GM21360 (cell line): ENCODE data around the gene KRTAP19-2.
"Not testable (repeated sequence)": the region's sequence is repeated elsewhere in the genome, so short reads cannot be mapped to it uniquely, and the experiment has no call there.

Source experiments
- ATAC-seq: cut with Tn5 transposase; IDR thresholded peaks from one replicate; pipeline ENCODE4 v1.9.1; 2021; ENCODE audit warnings: mild to moderate bottlenecking, moderate library complexity; ENCODE audit not compliant: unreplicated experiment

KRTAP19-2 gene

GRCh38 chr21:30487336-30487735 lies at the start of gene KRTAP19-2:
Gene KRTAP19-2, minus strand, starts transcription at chr21:30487436. Its CDS starts 88 bp downstream, at chr21:30487348.
- ATAC-seq, result no peak

GRCh38 chr21:30518876-30519275 lies 31.6 kb upstream of the KRTAP19-2 start:
- ATAC-seq, result no peak

- no peak for ATAC-seq
Measured at GRCh38 chr21:30515681-30516080, 28.4 kb upstream of the KRTAP19-2 start.

- not testable (repeated sequence) for ATAC-seq
Measured at GRCh38 chr21:30505621-30506205, 18.5 kb upstream of the KRTAP19-2 start.

- no peak for ATAC-seq
Measured at GRCh38 chr21:30502041-30502440, 14.8 kb upstream of the KRTAP19-2 start, which contains the start of gene KRTAP19-5. Gene KRTAP19-5, minus strand, starts transcription at chr21:30502141. Its CDS starts 51 bp downstream, at chr21:30502090.

GRCh38 chr21:30497065-30497464 lies 9.8 kb upstream of the KRTAP19-2 start, which contains the start of gene KRTAP19-4:
Gene KRTAP19-4, minus strand, starts transcription at chr21:30497165. Its CDS starts 55 bp downstream, at chr21:30497110.
- ATAC-seq, result no peak

GRCh38 chr21:30491963-30492428 lies 4.8 kb upstream of the KRTAP19-2 start, which contains the start of gene KRTAP19-3:
Gene KRTAP19-3, minus strand, starts transcription at chr21:30492013. Its CDS starts 56 bp downstream, at chr21:30491957.
- no peak for ATAC-seq

GRCh38 chr21:30486180-30486579 lies 1.1 kb downstream of the KRTAP19-2 start:
- ATAC-seq, result no peak

- ATAC-seq, result no peak
Measured at GRCh38 chr21:30482130-30482529, 5.1 kb downstream of the KRTAP19-2 start.

GRCh38 chr21:30480145-30480544 lies 7.1 kb downstream of the KRTAP19-2 start, which contains the start of gene KRTAP19-1:
Gene KRTAP19-1, minus strand, starts transcription at chr21:30480367. Its CDS starts 50 bp downstream, at chr21:30480317.
- no peak for ATAC-seq

GRCh38 chr21:30479259-30479658 lies 8.0 kb downstream of the KRTAP19-2 start:
- ATAC-seq, result no peak

GRCh38 chr21:30478004-30478403 lies 9.2 kb downstream of the KRTAP19-2 start:
- no peak for ATAC-seq

GRCh38 chr21:30468900-30469714 lies 18.1 kb downstream of the KRTAP19-2 start:
- no peak for ATAC-seq

GRCh38 chr21:30463713-30464112 lies 23.5 kb downstream of the KRTAP19-2 start:
- ATAC-seq, result no peak

- no peak for ATAC-seq
Measured at GRCh38 chr21:30448514-30448913, 38.7 kb downstream of the KRTAP19-2 start.

GRCh38 chr21:30447056-30447455 lies 40.2 kb downstream of the KRTAP19-2 start:
- ATAC-seq, result no peak

- no peak for ATAC-seq
Measured at GRCh38 chr21:30444204-30444603, 43.0 kb downstream of the KRTAP19-2 start.

GRCh38 chr21:30443226-30443625 lies 44.0 kb downstream of the KRTAP19-2 start:
- ATAC-seq, result no peak

- no peak for ATAC-seq
Measured at GRCh38 chr21:30439975-30440374, 47.3 kb downstream of the KRTAP19-2 start, which contains the start of gene KRTAP15-1. Gene KRTAP15-1, plus strand, starts transcription at chr21:30440275. Its CDS starts 53 bp downstream, at chr21:30440328.
